Neuron (in vitro differentiated cells): ENCODE data around the gene KLK8.
"Not testable (repeated sequence)": the region's sequence is repeated elsewhere in the genome, so short reads cannot be mapped to it uniquely, and the experiment has no call there.

ENCODE experiments used
- H2AFZ ChIP-seq: one replicate; pipeline ENCODE4 v1.6.1; 2013; ENCODE audit warnings: low read depth, mild to moderate bottlenecking, inconsistent platforms, low read length, moderate library complexity
- H3K27me3 ChIP-seq: one replicate; pipeline ENCODE4 v1.6.1; 2013; ENCODE audit warnings: low read length; ENCODE audit not compliant: insufficient read depth
- H3K36me3 ChIP-seq: one replicate; pipeline ENCODE4 v1.6.1; 2013; ENCODE audit warnings: low read length; ENCODE audit not compliant: insufficient read depth
- H3K4me1 ChIP-seq: one replicate; pipeline ENCODE4 v1.6.1; 2013; ENCODE audit warnings: low read length; ENCODE audit not compliant: insufficient read depth
- H3K4me3 ChIP-seq: 2 replicates; pipeline ENCODE4 v1.5.1; 2013; ENCODE audit warnings: mild to moderate bottlenecking, low read length, moderate library complexity
- H3K9me3 ChIP-seq: one replicate; pipeline ENCODE4 v1.6.1; 2013; ENCODE audit warnings: low read length

Gene KLK8

DNA sequence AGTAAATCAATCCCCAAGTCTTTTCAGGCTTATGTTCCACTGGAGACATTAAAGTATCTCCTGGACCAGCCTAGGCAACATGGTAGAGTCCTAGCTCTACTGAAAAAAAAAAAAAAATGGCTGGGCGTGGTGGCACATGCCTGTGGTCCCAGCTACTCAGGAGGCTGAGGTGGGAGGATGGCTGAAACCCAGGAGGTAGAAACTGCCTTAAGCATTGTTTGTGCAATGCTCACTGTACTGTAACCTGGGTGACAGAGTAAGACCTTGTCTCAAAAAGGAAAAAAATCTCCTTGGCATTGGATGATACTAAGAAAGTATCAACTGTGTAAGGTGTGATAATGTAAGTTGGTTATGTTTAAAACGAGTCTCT, 8.8 kb downstream of the KLK8 start:
- Histone ChIP-seq H2AFZ (no peak overlapping the region), H3K4me3 (no peak overlapping the region), H3K9me3 (no peaks in the 10 kb centered on the region), H3K36me3 (no peaks in the 10 kb centered on the region), H3K27me3 (no peaks in the 10 kb centered on the region), H3K4me1 (no peaks in the 10 kb centered on the region)

DNA sequence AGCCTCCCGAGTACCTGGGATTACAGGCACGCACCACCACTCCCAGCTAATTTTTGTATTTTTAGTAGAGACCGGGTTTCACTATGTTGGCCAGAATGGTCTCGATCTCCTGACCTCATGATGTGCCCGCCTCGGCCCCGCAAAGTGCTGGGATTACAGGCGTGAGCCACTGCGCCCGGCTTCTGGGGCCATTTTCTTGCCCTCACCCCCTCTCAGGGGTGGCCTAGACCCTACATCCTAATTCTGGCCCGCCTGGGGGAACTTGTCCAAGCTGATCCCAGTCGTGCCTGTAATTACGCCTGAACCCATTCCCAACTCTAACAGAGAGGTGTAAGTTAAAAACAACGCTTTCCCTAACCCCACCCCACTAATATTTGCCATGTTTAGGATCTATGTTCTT, 17.0 kb downstream of the KLK8 start:
- not testable (repeated sequence) for H3K4me3 ChIP-seq, H3K36me3 ChIP-seq, H3K4me1 ChIP-seq, H3K9me3 ChIP-seq, H3K27me3 ChIP-seq, H2AFZ ChIP-seq

DNA sequence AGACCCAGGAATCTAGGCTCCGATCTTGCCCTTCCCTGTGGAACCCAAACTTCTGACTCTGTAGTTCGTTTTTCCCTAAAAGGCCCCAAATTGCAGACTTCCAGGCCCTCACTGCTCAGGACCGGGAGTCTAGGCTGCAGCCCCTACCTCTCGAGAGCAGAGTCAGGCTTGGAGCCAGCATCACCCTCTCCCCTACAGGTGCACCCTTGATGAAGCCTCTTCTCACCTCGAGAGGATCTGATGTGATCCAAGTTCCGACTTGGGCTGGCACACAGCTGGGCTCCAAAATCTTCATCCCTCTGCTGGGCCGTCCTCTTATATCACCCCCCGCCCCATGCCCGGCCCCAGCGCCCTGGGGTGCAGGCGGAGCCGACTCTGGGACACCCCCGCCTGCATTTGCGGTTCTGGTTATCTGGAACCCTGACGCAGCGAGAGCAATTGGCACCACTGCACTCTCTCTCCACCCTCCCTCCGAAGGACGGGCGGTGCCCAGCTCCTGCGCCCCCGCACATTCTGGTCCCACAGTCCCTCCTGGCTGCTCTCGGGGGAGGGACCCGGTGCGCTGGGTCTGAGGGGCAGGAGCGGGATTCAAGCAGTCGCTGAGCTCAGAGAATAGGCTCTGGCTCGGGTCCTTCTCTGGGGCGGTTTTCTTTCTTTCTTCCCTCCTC, 17.6 kb downstream of the KLK8 start, which contains the start of gene KLK7:
Gene KLK7, minus strand, starts transcription at position 293 of the 668 bp plus-strand sequence. CDS start 1,518 bp downstream, outside the sequence.
- Histone ChIP-seq H3K27me3 (peaks cover 4% of the 10 kb centered on the region), H2AFZ (no peak within 1 kb of the TSS), H3K9me3 (no peaks in the 10 kb centered on the region), H3K36me3 (no peaks in the 10 kb centered on the region), H3K4me1 (peaks cover 7% of the 10 kb centered on the region), H3K4me3 (no peak within 1 kb of the TSS)

DNA sequence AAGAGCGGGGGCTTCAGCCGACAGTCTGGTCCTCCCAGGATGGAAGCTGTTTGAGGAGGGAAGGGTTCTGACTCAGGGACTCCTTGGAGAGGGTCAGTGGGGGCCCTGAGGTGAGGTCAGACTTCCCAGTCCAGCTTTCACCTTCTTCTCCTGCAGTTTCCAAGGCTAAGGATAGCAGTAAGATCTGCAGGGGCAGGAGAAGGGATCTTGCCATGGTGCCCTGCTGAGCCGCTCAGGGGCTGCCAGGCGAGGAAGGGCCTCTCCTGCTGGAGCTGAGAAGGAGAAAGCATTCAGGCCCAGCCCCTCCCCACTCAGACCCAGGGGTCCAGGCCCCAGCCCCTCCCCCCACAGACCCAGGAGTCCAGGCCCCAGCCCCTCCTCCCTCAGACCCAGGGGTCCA, 19.2 kb downstream of the KLK8 start:
- H3K4me1 ChIP-seq: peaks cover 7% of the 10 kb centered on the region
- no peak overlapping the region for H2AFZ ChIP-seq
- H3K9me3 ChIP-seq: no peaks in the 10 kb centered on the region
- no peaks in the 10 kb centered on the region for H3K36me3 ChIP-seq
- peaks cover 4% of the 10 kb centered on the region for H3K27me3 ChIP-seq
- H3K4me3 ChIP-seq: no peak overlapping the region

DNA sequence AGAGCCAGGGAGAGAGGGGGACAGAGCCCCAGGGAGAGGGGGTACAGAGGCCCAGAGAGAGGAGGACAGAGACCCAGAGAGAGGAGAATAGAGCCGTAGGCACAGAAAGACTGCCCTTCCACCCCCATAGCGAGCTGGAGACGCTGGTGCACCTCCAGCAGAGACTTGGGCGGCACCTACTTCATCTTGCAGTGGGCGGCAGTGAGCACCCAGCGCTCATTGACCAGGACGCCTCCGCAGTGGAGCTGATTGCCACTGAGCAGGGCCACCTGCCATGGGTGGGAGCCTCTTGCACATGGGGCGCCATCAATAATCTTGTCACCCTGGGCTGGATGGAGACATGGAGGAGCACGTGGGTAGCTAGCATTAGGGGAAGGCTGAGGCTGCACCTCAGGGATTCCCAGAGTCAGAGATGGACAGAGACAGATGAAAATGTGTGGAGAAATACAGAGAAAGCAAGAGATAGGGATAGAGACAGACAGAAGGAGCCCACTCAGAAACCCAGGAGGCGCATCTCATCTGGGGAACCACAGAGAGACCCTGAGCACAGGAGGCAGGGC, 19.7 kb downstream of the KLK8 start:
- H3K4me3 ChIP-seq: no peak overlapping the region
- H3K9me3 ChIP-seq: no peaks in the 10 kb centered on the region
- no peaks in the 10 kb centered on the region for H3K36me3 ChIP-seq
- no peak overlapping the region for H2AFZ ChIP-seq
- H3K4me1 ChIP-seq: peaks cover 7% of the 10 kb centered on the region
- peaks cover 4% of the 10 kb centered on the region for H3K27me3 ChIP-seq

DNA sequence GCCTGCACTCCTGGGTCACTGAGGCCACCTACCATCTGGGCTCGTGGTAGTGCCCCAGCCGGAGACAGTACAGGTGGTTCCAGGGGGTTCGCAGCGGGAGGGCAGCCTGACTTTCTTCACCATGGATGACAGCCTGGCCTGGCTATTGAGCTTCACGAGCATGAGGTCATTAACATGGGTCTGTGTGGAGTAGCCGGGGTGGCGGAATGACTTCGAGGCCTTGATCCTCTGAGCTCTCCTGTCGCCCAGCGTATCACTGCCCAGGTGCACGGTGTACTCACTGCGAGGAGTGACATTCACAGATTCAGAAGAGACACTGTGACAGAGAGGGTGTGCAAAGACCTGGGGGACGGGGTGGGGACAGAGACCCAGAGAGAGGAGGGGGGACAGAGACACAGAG, 21.2 kb downstream of the KLK8 start:
- Histone ChIP-seq H3K4me3 (no peak overlapping the region), H3K36me3 (no peaks in the 10 kb centered on the region), H3K9me3 (no peaks in the 10 kb centered on the region), H3K4me1 (peaks cover 7% of the 10 kb centered on the region), H3K27me3 (peaks cover 4% of the 10 kb centered on the region), H2AFZ (no peak overlapping the region)

DNA sequence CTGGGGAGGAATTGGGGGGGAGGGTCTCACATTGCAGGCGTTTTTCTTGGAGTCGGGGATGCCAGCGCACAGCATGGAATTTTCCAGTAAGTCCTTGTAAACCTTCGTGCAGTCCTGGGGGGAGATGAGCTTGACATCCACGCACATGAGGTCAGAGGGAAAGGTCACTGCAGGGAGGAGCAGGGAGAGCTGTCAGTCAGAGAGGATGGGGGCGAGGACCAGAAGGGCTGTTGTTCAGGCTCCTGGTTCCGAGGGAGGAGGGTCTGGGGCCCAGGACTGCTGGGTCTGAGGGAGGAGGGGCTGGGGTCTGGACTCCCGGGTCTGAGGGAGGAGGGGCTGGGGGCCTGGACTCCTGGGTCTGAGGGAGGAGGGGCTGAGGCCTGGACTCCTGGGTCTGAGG, 21.6 kb downstream of the KLK8 start:
- no peak overlapping the region for H2AFZ ChIP-seq
- no peaks in the 10 kb centered on the region for H3K9me3 ChIP-seq
- H3K4me1 ChIP-seq: peaks cover 7% of the 10 kb centered on the region
- H3K27me3 ChIP-seq: peaks cover 4% of the 10 kb centered on the region
- no peaks in the 10 kb centered on the region for H3K36me3 ChIP-seq
- H3K4me3 ChIP-seq: no peak overlapping the region

DNA sequence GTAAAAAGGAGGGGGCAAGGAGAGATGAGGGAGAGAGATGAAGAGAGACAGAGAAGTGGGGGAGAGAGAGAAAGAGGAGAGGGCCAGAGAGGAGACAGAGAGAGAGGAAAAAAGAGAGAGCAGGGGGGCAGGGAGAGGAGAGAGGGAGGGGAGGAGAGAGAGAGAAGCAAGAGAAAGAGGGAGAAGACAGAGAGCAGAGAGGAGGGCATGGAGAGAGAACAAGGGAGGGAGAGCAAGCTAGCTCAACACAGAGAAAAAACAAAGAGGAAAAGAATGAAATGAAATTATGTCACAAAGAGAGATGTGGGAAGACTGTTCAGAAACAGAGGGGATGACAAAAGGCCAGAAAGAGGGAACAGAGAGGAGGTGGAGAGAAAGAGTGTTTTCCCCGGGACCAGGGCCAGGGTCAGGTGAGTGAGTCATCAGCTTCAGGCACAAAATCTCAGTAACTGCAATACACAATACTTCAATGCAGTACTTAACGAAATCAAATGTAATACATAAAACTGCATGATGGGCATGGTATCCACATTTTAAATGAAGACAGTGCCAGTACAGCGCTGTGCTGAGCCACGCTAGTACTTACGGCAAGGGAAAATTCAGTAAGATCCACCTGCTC, 22.5 kb downstream of the KLK8 start:
- Histone ChIP-seq H3K4me1 (peaks cover 7% of the 10 kb centered on the region), H3K27me3 (peaks cover under 1% of the 10 kb centered on the region), H2AFZ (no peak overlapping the region), H3K4me3 (no peak overlapping the region), H3K9me3 (no peaks in the 10 kb centered on the region), H3K36me3 (no peaks in the 10 kb centered on the region)

DNA sequence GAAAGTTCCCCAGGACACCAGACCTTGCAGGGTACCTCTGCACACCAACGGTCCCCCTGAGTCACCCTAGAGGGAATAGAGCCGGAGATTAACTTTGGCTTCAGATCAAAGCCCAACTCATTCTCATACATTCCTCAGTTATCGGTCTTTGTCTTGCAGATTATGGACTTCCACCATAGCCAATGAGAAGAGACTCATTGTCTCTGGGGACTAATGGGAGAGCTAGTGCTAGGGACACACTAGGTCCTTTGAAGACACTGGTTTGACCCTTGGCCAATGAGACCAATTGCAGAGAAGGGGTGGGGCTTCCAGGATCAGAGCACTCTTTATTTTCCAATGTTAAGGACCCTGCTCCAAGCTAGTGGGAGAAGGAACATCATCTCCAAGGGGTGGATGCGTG, 23.8 kb downstream of the KLK8 start:
- no peaks in the 10 kb centered on the region for H3K27me3 ChIP-seq
- H2AFZ ChIP-seq: no peak overlapping the region
- no peaks in the 10 kb centered on the region for H3K9me3 ChIP-seq
- no peak overlapping the region for H3K4me3 ChIP-seq
- H3K4me1 ChIP-seq: peaks cover 7% of the 10 kb centered on the region
- H3K36me3 ChIP-seq: no peaks in the 10 kb centered on the region

DNA sequence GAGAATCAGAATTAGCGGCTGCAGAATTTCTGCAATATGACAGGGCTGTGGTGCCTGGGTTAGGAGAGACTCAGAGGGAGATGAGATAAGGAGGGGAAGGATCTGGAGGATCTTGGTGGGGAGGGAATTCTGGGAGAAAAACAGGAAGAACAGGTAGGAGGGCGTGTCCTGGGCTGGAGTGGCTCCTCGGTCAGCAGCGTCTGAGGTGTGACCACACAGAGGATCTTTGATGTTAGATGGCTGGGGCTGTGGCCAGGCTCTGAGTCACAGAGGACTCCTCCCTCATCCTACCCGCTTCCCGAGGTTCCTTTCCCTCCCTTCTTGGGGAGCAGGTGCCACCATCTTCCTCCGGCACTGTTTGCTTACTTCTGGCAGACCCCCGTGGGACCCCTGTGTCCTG, 25.6 kb downstream of the KLK8 start:
- Histone ChIP-seq H3K4me1 (peaks cover 7% of the 10 kb centered on the region), H3K9me3 (no peaks in the 10 kb centered on the region), H3K4me3 (no peak overlapping the region), H2AFZ (no peak overlapping the region), H3K36me3 (no peaks in the 10 kb centered on the region), H3K27me3 (no peaks in the 10 kb centered on the region)

DNA sequence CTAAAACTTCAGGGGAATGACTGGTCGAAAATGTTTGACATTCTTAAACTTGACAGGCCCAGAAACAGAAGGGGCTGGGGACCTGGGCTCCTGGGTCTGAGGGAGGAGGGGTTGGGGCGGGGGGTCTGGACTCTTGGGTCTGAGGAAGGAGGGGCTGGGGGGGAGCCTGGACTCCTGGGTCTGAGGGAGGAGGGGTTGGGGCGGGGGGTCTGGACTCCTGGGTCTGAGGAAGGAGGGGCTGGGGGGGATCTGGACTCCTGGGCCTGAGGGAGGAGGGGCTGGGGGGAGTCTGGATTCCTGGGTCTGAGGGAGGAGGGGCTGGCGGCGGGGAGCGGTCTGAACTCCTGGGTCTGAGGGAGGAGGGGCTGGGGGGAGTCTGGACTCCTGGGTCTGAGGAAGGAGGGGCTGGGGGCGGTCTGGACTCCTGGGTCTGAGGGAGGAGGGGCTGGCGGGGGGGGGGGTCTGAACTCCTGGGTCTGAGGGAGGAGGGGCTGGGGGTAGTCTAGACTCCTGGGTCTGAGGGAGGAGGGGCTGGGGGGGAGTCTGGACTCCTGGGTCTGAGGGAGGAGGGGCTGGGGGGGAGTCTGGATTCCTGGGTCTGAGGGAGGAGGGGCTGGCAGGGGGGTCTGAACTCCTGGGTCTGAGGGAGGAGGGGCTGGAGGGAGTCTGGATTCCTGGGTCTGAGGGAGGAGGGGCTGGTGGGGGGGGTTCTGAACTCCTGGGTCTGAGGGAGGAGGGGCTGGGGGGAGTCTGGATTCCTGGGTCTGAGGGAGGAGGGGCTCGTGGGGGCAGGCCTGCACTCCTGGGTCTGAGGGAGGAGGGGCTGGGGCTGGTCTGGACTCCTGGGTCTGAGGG, 26.5 kb downstream of the KLK8 start:
- Histone ChIP-seq H3K36me3 (no peaks in the 10 kb centered on the region), H3K9me3 (no peaks in the 10 kb centered on the region), H3K27me3 (no peaks in the 10 kb centered on the region), H3K4me1 (peaks cover 7% of the 10 kb centered on the region), H3K4me3 (no peak overlapping the region), H2AFZ (no peak overlapping the region)

DNA sequence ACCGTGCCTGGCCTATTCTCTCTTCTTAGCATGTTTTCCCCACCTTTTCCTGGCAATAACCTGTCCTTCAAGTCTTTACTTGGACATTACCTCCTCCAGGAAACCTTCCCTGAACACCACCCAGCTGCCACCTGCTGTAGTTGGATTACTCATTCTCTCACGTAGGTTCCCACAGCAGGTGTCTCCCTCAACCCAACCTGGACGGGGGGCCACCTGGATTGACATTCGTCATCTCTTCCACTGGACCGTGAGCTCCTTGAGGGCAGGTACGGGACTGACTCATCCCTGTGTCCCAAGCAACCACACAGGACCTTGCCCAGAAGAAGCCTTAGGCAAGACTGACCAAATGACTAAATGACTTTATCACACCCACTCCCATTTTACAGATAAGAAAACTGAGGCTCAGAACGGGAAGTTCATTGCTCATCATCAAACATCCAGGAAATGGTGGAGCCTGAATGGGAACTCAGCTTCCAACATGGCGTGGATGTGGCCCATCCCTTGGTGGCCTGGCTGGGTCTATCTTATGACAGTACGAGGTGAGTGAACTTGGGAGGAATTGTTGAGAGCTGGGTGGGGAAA, 28.5 kb downstream of the KLK8 start:
- no peak overlapping the region for H2AFZ ChIP-seq
- H3K4me1 ChIP-seq: peaks cover 2% of the 10 kb centered on the region
- H3K36me3 ChIP-seq: no peaks in the 10 kb centered on the region
- H3K4me3 ChIP-seq: no peak overlapping the region
- H3K27me3 ChIP-seq: no peaks in the 10 kb centered on the region
- H3K9me3 ChIP-seq: no peaks in the 10 kb centered on the region

DNA sequence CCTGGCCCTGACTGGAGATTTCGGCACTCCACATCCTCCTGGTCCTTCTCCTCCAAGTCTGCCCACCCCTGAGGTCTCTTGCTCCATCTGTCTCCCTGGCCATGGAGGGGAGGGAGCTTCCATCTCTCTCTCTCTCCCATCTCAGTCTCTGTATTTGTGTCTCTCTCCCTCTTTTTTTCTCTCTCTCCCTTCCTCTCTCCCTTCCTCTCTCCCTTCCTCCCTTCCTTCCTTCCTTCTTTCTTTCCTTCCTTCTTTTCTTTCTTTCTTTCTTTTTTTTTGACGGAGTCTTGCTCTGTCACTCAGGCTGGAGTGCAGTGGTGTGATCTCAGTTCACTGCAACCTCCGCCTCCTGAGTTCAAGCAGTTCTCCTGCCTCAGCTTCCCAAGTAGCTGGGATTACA, 31.6 kb downstream of the KLK8 start:
- not testable (repeated sequence) for H3K4me1 ChIP-seq, H3K4me3 ChIP-seq, H2AFZ ChIP-seq, H3K36me3 ChIP-seq, H3K9me3 ChIP-seq, H3K27me3 ChIP-seq
